HG02938 (cell line): ENCODE measurements around the gene NFU1.

Experiments
- ATAC-seq: cut with Tn5 transposase; IDR thresholded peaks from one replicate; pipeline ENCODE4 v1.9.1; 2021; ENCODE audit warnings: mild to moderate bottlenecking, moderate library complexity; ENCODE audit not compliant: unreplicated experiment

Gene NFU1

DNA sequence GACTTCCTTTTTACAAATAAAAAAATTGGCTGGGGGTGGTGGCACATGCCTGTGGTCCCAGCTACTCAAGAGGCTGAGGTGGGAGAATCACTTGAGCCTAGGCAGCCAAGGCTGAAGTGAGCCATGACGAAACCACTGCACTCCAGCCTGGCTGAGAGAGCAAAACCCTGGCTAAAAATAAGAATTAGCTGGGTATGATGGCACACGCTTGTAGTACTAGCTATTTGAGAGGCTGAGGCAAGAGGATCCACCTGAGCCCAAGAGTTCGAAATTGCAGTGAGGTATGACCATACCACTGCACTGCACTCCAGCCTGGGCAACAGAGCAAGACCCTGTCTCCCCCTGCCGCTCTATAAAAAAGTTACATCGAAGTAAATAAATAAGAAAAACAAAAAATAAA, 83.9 kb downstream of the NFU1 start:
- ATAC-seq = no peak

DNA sequence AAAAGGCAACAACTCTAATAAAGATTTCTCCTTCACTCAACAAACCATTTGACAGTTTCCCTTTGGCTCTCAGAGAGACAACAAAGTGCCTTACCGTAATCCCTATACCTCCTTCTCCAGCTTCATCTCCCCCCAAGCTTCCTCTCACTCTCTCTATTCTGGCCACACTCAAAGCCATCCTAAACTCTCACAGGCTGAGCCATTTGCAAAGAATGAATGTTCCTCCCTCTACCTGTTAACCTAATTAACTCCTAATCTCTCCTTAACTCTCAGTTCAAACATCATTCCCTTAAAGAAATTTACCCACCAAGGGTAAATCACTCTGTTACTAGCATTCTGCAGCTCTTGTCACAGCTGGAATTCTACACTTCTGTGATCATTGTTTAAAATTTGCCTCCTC, 88.5 kb downstream of the NFU1 start:
- no peak for ATAC-seq
